Astrocyte (in vitro differentiated cells and primary cell): Measurements from ENCODE around the gene MIPOL1.

ENCODE experiments used
- CTCF ChIP-seq: IDR thresholded peaks from 2 replicates; pipeline ENCODE4 v1.5.1; 2011; ENCODE audit warnings: low read depth, mild to moderate bottlenecking, inconsistent platforms, low read length, moderate library complexity; ENCODE audit not compliant: insufficient read depth
- EZH2 ChIP-seq: IDR thresholded peaks from 2 replicates; pipeline ENCODE4 v1.6.1; 2012; ENCODE audit warnings: mild to moderate bottlenecking, low read length, inconsistent platforms; ENCODE audit not compliant: insufficient read depth

GRCh38 chr14:37289688-37290087 is 92.0 kb downstream of the MIPOL1 start:
- TF ChIP-seq CTCF = no peak
- no peak for TF ChIP-seq EZH2
